Hepatic stellate cell (primary cell): ENCODE data around the gene PADI4.
"Not testable (repeated sequence)": the region's sequence is repeated elsewhere in the genome, so short reads cannot be mapped to it uniquely, and the experiment has no call there.

ENCODE experiments used
- DNase-seq: peaks from one replicate; pipeline ENCODE4 v3.0.0; 2011; ENCODE audit warnings: low spot score

Gene PADI4

DNA sequence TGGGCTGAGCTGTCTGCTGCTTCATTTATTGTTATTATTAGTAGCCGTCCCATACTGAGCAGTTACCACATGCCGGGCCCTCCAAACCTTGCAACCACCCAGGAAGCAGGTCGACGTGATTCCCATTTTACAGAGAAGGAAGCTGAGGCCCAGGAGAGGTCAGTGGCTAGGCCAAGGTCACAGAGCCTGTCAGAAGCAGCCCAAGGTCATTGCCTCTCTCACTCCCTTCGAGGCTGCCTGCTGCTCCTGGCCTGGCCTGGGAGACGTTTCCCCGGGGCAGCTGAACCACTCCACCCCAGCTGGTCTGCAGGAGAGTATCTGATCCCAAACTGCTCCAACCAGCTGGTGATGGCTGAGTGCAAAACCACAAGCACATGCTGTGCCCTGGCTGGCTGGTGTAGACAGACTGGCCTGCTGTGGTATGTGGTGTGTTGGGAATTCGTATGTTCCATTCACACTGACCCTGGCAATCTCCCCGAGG, 6.5 kb downstream of the PADI4 start:
- no peak for DNase-seq

- DNase-seq = no peak
These were observed 7.6 kb downstream of the PADI4 start for GRCh38 chr1:17315542-17316130.

- no peak for DNase-seq
These were observed 8.7 kb downstream of the PADI4 start for GRCh38 chr1:17316704-17317103.

GRCh38 chr1:17318262-17318661, 10.3 kb downstream of the PADI4 start:
- DNase-seq = no peak

- no peak for DNase-seq
These were observed 11.8 kb downstream of the PADI4 start for GRCh38 chr1:17319561-17320350.

DNA sequence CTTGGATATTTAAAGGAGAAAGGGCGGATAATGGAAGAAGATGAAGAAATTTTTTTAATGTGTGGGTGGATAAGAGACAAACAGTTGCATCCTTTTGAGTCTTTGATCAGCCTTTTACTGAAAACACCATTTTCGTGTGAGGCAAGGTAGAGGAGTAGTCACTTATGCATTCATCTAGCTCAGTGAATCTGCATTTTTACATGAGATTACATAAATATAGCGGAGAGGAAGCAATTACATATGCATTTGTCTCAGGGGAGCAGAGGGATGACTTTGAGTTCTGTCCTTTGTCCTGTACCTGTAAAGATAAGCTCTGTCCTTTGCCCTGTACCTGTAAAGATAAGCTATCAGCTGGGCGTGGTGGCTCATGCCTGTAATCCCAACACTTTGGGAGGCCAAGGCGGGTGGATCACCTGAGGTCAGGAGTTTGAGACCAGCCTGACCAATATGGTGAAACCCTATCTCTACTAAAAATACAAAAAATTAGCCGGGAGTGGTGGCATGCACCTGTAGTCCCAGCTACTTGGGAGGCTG, 13.9 kb downstream of the PADI4 start:
- not testable (repeated sequence) for DNase-seq

DNA sequence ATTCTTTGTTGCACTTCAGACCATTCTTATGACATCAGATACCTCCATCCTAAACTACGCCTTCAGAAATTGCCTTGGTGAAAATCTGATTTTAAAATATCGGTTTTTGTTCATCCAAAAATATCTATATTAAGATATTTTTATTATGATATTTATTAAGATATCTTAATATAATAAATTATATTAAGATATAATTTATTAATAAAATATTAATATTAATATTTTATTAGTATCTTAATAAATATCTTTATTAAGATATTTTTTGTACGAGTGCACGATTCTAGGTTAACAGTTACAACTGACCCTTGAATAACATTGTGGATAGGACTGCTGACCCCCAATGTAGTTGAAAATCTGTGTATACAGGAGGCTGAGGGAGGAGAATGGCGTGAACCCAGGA, 20.9 kb downstream of the PADI4 start:
- DNase-seq = no peak

GRCh38 chr1:17329610-17330009, 21.6 kb downstream of the PADI4 start:
- DNase-seq = no peak

GRCh38 chr1:17330856-17331255, 22.9 kb downstream of the PADI4 start:
- DNase-seq = no peak

GRCh38 chr1:17333081-17333480, 25.1 kb downstream of the PADI4 start:
- DNase-seq = no peak

- DNase-seq = peak; percentile 57
These were observed 28.1 kb downstream of the PADI4 start for GRCh38 chr1:17335821-17336710.

GRCh38 chr1:17338706-17339493, 30.9 kb downstream of the PADI4 start:
- no peak for DNase-seq

DNA sequence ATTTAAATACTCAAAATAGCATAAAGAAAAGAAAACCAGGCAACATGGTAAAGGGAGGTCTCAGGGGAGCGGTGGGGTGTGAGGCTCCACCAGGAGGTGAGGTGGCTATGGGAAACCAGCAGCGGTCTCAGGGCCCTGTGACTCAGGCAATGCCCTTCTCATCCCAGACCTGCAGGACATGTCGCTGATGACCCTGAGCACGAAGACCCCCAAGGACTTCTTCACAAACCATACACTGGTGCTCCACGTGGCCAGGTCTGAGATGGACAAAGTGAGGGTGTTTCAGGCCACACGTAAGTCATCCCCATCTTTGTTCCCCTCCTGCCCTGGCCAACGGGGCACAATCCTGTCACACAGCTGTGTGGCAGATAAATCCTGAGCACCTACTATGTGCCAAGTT, 31.5 kb downstream of the PADI4 start:
- DNase-seq = no peak

DNA sequence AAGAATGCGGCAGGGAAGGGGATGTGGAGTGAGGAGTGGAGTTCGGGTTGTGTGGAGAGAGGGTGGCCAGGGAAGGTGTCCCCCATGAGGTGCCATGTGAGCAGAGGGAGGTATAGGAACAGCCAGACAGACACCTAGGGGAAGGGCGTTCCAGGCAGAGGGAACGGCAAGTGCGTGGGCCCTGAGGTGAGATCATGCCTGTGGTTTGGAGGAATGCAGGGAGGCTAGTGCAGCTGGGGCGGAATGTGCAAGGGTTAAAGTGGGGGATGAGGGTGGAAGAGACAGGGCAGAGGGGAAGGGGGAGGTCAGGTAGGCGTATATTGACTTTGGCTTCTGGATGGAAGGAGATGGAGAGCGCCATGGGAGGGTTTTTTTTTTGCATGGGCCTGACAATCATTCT, 32.4 kb downstream of the PADI4 start:
- DNase-seq = no peak

DNA sequence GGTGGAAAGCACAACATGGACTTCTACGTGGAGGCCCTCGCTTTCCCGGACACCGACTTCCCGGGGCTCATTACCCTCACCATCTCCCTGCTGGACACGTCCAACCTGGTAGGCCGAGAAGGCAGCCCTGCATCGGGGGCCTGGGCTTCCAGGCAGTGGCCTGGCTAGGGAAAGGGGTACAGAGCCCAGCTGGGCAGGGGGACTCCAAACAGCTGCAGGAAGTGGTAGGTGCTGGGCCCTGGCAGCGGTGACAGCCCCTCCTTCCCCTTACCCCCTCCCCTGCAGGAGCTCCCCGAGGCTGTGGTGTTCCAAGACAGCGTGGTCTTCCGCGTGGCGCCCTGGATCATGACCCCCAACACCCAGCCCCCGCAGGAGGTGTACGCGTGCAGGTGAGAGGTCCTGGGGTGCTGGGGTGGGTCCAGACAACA, 34.0 kb downstream of the PADI4 start:
- DNase-seq = no peak

DNA sequence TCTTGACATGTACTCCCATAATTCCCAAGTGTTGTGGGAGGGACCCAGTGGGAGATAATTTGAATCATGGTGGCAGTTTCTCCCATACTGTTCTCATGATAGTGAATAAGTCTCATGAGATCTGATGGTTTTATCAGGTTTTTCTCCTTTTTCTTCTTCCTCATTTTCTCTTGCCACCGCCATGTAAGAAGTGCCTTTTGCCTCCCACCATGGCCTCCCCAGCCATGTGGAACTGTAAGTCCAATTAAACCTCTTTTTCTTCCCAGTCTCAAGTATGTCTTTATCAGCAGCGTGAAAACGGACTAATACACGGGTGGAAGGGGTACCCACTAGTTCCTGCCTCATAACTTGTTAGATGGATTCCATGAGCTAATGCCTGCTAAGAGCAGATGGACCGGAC, 37.5 kb downstream of the PADI4 start:
- DNase-seq = not testable (repeated sequence)

- DNase-seq = no peak
These were observed 38.2 kb downstream of the PADI4 start for GRCh38 chr1:17346046-17346789.

GRCh38 chr1:17347769-17348592, 40.0 kb downstream of the PADI4 start:
- no peak for DNase-seq

- no peak for DNase-seq
These were observed 40.7 kb downstream of the PADI4 start for GRCh38 chr1:17348593-17349234.
